Measurements from ENCODE around the gene MBOAT7.

DNA sequence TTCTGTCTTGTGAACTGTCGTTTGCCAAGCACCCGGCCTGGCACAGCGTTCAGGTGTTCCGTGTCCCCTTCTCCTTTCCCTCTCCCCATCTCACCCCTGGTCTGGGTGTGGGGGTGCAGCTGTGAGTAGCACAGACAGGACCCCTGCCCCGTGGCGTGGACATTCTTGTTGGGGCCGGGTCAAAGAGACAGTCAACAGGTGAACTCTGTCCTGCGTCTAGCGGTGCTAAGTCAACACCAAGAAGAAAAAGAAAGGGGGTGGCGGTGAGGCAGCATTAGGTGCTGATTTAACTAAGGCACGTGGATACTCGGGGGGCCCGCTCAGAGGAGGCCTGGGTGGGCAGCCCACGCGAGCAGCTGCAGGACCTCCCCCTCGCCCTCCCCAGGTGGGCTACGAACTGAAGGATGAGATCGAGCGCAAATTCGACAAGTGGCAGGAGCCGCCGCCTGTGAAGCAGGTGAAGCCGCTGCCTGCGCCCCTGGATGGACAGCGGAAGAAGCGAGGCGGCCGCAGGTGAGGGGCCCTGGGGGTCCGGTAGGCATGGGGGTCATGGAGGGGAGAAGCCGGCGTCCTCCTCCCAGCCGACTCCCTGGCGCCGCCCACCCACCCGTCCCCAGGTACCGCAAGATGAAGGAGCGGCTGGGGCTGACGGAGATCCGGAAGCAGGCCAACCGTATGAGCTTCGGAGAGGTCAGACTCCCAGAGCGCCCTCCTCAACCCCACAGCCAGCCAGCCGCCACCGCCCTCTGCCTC, 61.5 kb downstream of the MBOAT7 start:
- TF ChIP-seq TAF1 (IDR thresholded peaks at IDR 0.05; ENCODE audit: borderline replicate concordance, low read depth, low read length) (no peak), POLR2A (IDR thresholded peaks at IDR 0.05; ENCODE audit: low read depth, low read length) (no peak)

Measured in GM12892 (cell line).